Cardiac fibroblast (primary cell): Measurements from ENCODE around the gene DEFB113.

ENCODE experiments used
- DNase-seq, 2 donors: peaks; one replicate each; pipeline versions ENCODE4 v3.0.0 to v3.0.0-alpha.2; 2010; ENCODE audit warnings: low read depth in 2 of 2
- H3K4me3 ChIP-seq, 2 donors: replicated peaks in 1 of 2; 1 replicate in 1 of 2; 2 replicates in 1 of 2; pipeline ENCODE4 v1.5.1; 2011; ENCODE audit warnings: low read depth in 2 of 2, low read length in 2 of 2, mild to moderate bottlenecking in 2 of 2, moderate library complexity in 1 of 2
- TF ChIP-seq, protein P1 (sequence below): IDR thresholded peaks from one replicate; pipeline ENCODE4 v1.5.1; 2011; ENCODE audit warnings: low read depth, mild to moderate bottlenecking, low read length, inconsistent platforms

DEFB113 gene

DNA sequence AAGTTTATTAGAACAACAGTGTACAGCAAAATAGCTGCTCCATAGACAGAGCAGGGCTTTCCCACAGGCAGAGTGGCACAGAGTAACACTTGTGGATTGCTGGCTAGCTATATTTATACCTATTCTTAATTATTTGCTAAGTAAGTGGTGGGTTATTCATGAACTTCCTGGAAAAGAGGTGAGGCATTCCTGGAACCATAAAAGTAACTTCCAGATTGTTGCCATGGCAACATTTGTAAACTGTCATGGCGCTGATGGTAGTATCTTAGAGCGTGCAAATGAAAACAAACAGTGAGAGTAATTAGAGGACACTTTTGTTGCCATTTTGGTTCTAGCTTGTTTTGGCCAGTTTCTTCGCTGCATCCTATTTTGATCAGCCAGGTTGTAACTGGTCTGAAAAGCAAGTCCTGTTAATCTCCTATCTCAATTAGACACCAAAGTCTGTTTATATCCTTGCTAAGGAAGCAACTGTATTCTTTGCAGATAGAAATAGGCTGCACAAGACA, 29.4 kb downstream of the DEFB113 start:
- TF ChIP-seq, protein P1, sequence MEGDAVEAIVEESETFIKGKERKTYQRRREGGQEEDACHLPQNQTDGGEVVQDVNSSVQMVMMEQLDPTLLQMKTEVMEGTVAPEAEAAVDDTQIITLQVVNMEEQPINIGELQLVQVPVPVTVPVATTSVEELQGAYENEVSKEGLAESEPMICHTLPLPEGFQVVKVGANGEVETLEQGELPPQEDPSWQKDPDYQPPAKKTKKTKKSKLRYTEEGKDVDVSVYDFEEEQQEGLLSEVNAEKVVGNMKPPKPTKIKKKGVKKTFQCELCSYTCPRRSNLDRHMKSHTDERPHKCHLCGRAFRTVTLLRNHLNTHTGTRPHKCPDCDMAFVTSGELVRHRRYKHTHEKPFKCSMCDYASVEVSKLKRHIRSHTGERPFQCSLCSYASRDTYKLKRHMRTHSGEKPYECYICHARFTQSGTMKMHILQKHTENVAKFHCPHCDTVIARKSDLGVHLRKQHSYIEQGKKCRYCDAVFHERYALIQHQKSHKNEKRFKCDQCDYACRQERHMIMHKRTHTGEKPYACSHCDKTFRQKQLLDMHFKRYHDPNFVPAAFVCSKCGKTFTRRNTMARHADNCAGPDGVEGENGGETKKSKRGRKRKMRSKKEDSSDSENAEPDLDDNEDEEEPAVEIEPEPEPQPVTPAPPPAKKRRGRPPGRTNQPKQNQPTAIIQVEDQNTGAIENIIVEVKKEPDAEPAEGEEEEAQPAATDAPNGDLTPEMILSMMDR, result no peak
- no peak overlapping the region for H3K4me3 ChIP-seq
- no peak for DNase-seq

DNA sequence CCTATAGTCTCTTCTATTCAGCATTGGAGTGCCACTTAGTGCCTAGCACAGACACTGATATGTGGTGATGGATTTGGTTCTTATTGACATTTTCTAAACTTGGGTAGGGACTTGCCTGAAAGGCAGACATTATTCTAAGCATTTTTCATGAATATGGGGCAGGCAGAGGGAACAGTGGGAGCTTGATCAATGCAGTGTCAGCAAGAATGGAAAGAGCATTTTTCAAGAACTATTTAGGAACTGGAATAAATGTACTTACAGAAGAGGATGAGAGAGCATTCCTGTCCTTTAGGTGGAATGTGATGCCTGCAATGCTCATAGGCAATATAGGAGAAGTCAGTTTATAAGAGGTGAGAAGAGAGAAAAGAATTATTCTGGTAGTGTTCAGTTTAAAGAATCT, 31.6 kb downstream of the DEFB113 start:
- TF ChIP-seq, protein P1, result no peak
- DNase-seq, result no peak
- H3K4me3 ChIP-seq, result no peak overlapping the region

DNA sequence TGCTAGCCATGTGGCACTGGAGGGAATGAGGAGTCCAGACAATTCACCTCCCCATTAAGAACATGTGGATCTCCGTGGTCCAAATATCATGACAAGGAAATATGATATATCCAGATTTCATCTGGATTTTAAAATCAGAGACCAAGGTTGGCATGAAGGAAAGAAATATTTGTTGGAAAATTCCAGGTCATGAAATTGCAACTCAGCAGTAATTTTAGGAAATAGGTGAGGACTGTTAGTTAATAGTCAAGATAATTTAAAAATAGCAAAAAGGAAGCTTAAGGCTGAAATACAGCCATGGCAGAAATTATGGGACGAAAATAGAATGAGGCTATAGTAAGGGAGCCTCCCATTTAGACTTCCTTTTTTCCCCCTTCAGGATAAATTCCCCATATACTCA, 32.4 kb downstream of the DEFB113 start:
- TF ChIP-seq, protein P1, result no peak
- H3K4me3 ChIP-seq, result no peak overlapping the region
- no peak for DNase-seq

DNA sequence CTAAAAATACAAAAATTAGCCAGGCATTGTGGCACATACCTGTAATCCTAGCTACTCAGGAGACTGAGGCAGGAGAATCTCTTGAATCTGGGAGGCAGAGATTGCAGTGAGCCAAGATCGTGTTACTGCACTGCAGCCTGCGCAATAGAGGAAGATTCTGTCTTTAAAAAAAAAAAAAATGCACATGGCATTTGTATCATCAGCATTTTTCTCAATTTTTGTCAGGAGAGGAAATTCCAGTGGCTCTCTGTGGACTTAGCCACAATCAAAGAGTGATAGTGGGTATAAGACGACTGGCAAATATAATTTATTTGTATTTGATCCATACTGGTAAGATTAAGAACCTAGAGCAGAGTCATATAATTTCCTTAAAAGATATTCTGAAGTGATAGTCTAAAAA, 34.0 kb downstream of the DEFB113 start:
- TF ChIP-seq, protein P1, result no peak
- H3K4me3 ChIP-seq, result no peak overlapping the region
- DNase-seq, result no peak

DNA sequence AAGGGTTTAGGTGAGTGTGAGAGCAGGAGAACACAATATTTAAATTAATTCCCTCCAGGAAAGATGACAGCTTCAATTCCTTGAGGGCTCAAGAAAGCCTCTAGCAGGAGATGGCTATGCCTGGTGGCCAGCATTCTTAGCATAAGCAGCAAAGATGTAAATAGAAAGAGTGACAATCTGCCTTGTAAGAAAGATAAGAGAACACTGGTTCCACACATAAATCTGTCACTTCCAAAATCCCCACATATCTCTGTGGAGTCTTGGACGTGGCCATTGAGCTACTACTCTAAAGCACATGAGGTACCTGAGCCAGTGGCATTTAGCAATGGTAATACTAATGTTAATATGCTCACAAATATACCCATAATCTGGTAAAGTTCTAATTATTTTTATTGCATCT, 34.7 kb downstream of the DEFB113 start:
- no peak for DNase-seq
- TF ChIP-seq, protein P1, result no peak
- H3K4me3 ChIP-seq, result no peak overlapping the region

DNA sequence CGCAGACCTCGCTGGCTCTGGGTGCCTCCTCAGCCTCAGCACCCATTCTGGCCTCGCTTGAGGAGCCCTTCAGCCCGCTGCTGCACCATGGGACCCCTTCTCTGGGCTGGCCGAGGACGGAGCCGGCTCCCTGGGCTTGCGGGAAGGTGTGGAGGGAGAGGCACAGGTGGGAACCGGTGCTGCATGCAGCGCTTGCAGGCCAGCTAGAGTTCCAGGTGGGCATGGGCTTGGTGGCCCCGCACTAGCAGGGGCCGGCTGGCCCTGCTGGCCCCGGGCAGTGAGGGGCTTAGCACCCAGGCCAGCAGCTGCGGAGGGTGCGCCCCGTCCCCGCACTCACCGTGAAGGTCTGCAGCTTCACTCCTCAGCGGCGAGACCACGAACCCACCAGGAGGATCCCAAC, 35.9 kb downstream of the DEFB113 start:
- no peak overlapping the region for H3K4me3 ChIP-seq
- no peak for DNase-seq
- TF ChIP-seq, protein P1, result no peak

DNA sequence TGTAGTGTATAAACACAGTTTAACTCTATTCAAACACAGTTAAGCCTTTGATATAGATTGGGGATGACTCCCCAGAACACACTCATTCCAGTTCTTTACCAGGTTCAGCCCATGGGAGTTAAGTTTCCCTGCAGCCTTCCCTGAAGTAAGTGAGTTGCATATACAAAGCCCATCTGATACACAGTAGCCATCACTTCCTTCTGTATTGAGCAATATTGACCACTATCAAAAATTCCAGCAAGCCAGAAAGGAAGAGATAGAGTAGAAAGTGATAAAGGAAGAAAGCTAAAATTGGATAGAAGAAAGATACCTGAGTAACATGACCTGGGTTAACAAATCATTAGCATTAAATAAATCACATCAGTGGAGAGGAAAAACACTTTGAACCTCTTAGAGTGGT, 40.1 kb downstream of the DEFB113 start:
- no peak overlapping the region for H3K4me3 ChIP-seq
- TF ChIP-seq, protein P1, result no peak
- DNase-seq, result no peak
